HepG2 (cell line): ENCODE data around the gene TAS2R38. TPM values are rescaled to one million over a fixed set of nuclear protein-coding genes. Genes with fewer than 3 reads are reported as not detected.

Experiments used
- ATAC-seq: fragments of 200-7000 bp; cut with Tn5 transposase; 3 replicates; pipeline ENCODE4 v1.9.1; 2020; ENCODE audit warnings: mild to moderate bottlenecking, moderate library complexity
- BruUV-seq: library from RNA; stranded (reverse); fragments of 400-500 nt; replicated peaks from 2 replicates; lab custom pipeline; 2021; lab: Mats Ljungman, UMichigan
- CTCF ChIA-PET: fragments of 300-600 bp; formaldehyde crosslinking; extraction: SDS; loops from one replicate; lab custom pipeline; 2021; ENCODE audit warnings: low total read pairs, inconsistent platforms, low intra/inter-chr PET ratio; lab: Yijun Ruan, JAX
- POLR2A ChIA-PET: fragments of 350-600 bp; sonication (Branson Sonifier 250); formaldehyde crosslinking; loops from one replicate; lab custom pipeline; 2020; ENCODE audit warnings: antibody characterized with exemption, inconsistent platforms; lab: Yijun Ruan, JAX
- DNase-seq: peaks from one replicate; pipeline ENCODE4 v3.0.0-alpha.2; 2015; ENCODE audit warnings: low spot score
- FAIRE-seq: peaks from 3 replicates; lab custom pipeline; 2011; peaks lifted over from hg19 to GRCh38; lab: Jason Lieb, UNC
- H2AFZ ChIP-seq: one replicate; pipeline ENCODE4 v1.6.1; 2011; ENCODE audit warnings: low read length, inconsistent platforms
- H3K27ac ChIP-seq: fragments of 300-600 bp; 3 replicates; pipeline ENCODE4 v1.8.0; 2011; ENCODE audit warnings: mixed run types, mild to moderate bottlenecking, mixed read lengths, low read length, inconsistent platforms; ENCODE audit not compliant: insufficient read depth; ENCODE audit errors: extremely low read length
- H3K27me3 ChIP-seq, 2 experiments: fragments of 200-600 bp in 1 of 2; 2 replicates in 1 of 2; 3 replicates in 1 of 2; pipeline versions ENCODE4 v1.6.0 to v1.8.0; 2011; ENCODE audit warnings: low read length in 2 of 2, mild to moderate bottlenecking in 2 of 2, moderate library complexity in 2 of 2, inconsistent platforms in 1 of 2; ENCODE audit not compliant: insufficient read depth in 2 of 2, control insufficient read depth in 1 of 2
- H3K36me3 ChIP-seq, 2 experiments: fragments of 200-600 bp in 1 of 2; replicated peaks in 1 of 2; 2 replicates in 1 of 2; 3 replicates in 1 of 2; pipeline versions ENCODE4 v1.5.1 to v1.8.0; 2011; ENCODE audit warnings: low read length in 2 of 2, inconsistent platforms in 1 of 2; ENCODE audit not compliant: insufficient read depth in 2 of 2, control insufficient read depth in 1 of 2
- H3K4me1 ChIP-seq: 2 replicates; pipeline ENCODE4 v1.5.1; 2012; ENCODE audit warnings: low read length, inconsistent platforms; ENCODE audit not compliant: insufficient read depth
- H3K4me2 ChIP-seq: 2 replicates; pipeline ENCODE4 v1.6.0; 2011; ENCODE audit warnings: low read depth, low read length, inconsistent platforms
- H3K4me3 ChIP-seq, 3 experiments: fragments of 200-600 bp in 1 of 3; sonication (generic), shearing (Covaris generic) in 1 of 3; replicated peaks in 1 of 3; 2 replicates each; pipeline ENCODE4 v1.5.1; 2011 to 2016; ENCODE audit warnings: low read length in 3 of 3, inconsistent platforms in 2 of 3, low read depth in 2 of 3, mild to moderate bottlenecking in 2 of 3, control low read depth in 1 of 3, mixed read lengths in 1 of 3; ENCODE audit not compliant: insufficient read depth in 1 of 3
- H3K79me2 ChIP-seq: one replicate; pipeline ENCODE4 v1.6.1; 2011; ENCODE audit warnings: low read length, inconsistent platforms; ENCODE audit not compliant: insufficient read depth
- H3K9ac ChIP-seq: 2 replicates; pipeline ENCODE4 v1.6.0; 2011; ENCODE audit warnings: mild to moderate bottlenecking, low read depth, low read length, inconsistent platforms; ENCODE audit not compliant: insufficient read depth
- H3K9me3 ChIP-seq: 2 replicates; pipeline ENCODE4 v1.5.1; 2012; ENCODE audit warnings: mild to moderate bottlenecking, low read length
- H4K20me1 ChIP-seq: 2 replicates; pipeline ENCODE4 v1.6.0; 2011; ENCODE audit warnings: inconsistent platforms, mild to moderate bottlenecking, low read length, moderate library complexity; ENCODE audit not compliant: insufficient read depth
- HOXA5 ChIP-seq: sonication (generic); formaldehyde crosslinking; IDR thresholded peaks from 2 replicates; pipeline ENCODE4 v1.4.0; 2020; ENCODE audit warnings: missing genetic modification reagents
- LCORL ChIP-seq, 2 experiments: fragments of 450-650 bp in 1 of 2; sonication (generic) in 1 of 2; formaldehyde crosslinking in 1 of 2; IDR thresholded peaks; 2 replicates each; pipeline versions ENCODE4 v1.5.0 to v1.6.1; 2017 to 2020; ENCODE audit warnings: antibody characterized with exemption in 1 of 2, missing genetic modification reagents in 1 of 2
- MIER2 ChIP-seq: IDR thresholded peaks from 2 replicates; pipeline ENCODE4 v1.6.1; 2016; ENCODE audit warnings: missing biosample characterization, missing genetic modification reagents
- MTF2 ChIP-seq: sonication (generic); formaldehyde crosslinking; IDR thresholded peaks from 2 replicates; pipeline ENCODE4 v1.5.0; 2020; ENCODE audit warnings: missing genetic modification reagents, borderline replicate concordance
- SMAD9 ChIP-seq: sonication (generic); formaldehyde crosslinking; IDR thresholded peaks from 2 replicates; pipeline ENCODE4 v1.5.1; 2020; ENCODE audit warnings: mild to moderate bottlenecking, missing genetic modification reagents
- SNAI1 ChIP-seq: sonication (generic); formaldehyde crosslinking; IDR thresholded peaks from 2 replicates; pipeline ENCODE4 v1.5.0; 2020; ENCODE audit warnings: mild to moderate bottlenecking, missing genetic modification reagents, borderline replicate concordance
- ZC3H4 ChIP-seq: sonication (generic); formaldehyde crosslinking; IDR thresholded peaks from 2 replicates; pipeline ENCODE4 v1.4.0; 2020; ENCODE audit warnings: missing genetic modification reagents, borderline replicate concordance
- ZNF557 ChIP-seq: sonication (generic); formaldehyde crosslinking; IDR thresholded peaks from 2 replicates; pipeline ENCODE4 v1.4.0; 2020; ENCODE audit warnings: missing genetic modification reagents
- WGBS: methylation state at CpG from one replicate; pipeline ENCODE4 v1.1.6; 2017; ENCODE audit warnings: low lambda C conversion rate; 5-methylcytosine and 5-hydroxymethylcytosine counted together
- in situ Hi-C: cut with HindIII; loops from 2 replicates; pipeline ENCODE4 v1.10.0; 2017; ENCODE audit warnings: low pct_unique_long_range_greater_than_20kb; ENCODE audit not compliant: extremely low pct_ligation_motif_present
- intact Hi-C: fragments of 100-400 bp; cut with micrococcal nuclease; formaldehyde crosslinking; loops from one replicate; pipeline ENCODE4 v1.10.0; 2022; ENCODE audit not compliant: unreplicated experiment
- polyA plus RNA-seq, 8 experiments: library from polyadenylated mRNA; depleted of rRNA in 3 of 8; stranded (reverse) in 7 of 8; unstranded in 1 of 8; fragments of >200 nt; fragmentation: Illumina TruSeq in 4 of 8; extraction: Trizol in 4 of 8; gene quantifications; 2 replicates each; pipeline versions ENCODE4 v1.2.1 to v1.2.3, GENCODE V29; 2011 to 2016; ENCODE audit warnings: low read depth in 4 of 8, missing spikeins in 1 of 8, mixed read lengths in 1 of 8; ENCODE audit not compliant: insufficient read depth in 1 of 8
- total RNA-seq, 5 experiments: library from RNA; depleted of rRNA; stranded (reverse); fragments of >200 nt; fragmentation: Illumina TruSeq; extraction: Trizol; gene quantifications; 2 replicates each; pipeline ENCODE4 v1.2.3, GENCODE V29; 2016; ENCODE audit warnings: low read depth in 1 of 5
- TF ChIP-seq, protein P1 (sequence below): sonication (generic); formaldehyde crosslinking; IDR thresholded peaks from 2 replicates; pipeline ENCODE4 v1.8.1; 2023; ENCODE audit warnings: mild to moderate bottlenecking, missing genetic modification reagents
- TF ChIP-seq, protein P2 (sequence below): IDR thresholded peaks from 2 replicates; pipeline ENCODE4 v1.6.1; 2016; ENCODE audit warnings: missing genetic modification reagents, missing compliant biosample characterization
- TF ChIP-seq, protein P3 (sequence below): sonication (generic); formaldehyde crosslinking; IDR thresholded peaks from 2 replicates; pipeline ENCODE4 v1.5.0; 2020; ENCODE audit warnings: mild to moderate bottlenecking, missing genetic modification reagents, borderline replicate concordance

The TAS2R38 gene
- total and polyA plus RNA-seq, 2 of the 13 experiments (the other 11 are each of a cell fraction or from before 2014, with no cell fraction given) = not detected

DNA sequence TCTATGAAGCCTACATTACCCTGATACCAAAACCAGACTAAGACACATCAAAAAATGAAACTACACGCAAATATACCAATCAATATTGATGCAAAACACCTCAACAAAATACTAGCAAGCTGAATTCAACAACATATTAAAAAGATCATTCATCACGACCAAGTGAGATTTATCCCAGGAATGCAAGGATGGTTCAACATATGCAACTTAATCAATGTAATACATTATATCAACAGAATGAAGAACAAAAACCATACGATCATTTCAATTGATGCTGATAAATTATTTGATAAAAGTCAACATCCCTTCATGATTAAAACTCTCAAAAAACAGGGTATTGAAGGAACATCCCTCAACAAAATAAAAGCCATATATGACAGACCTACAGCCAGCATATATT is 32.5 kb downstream of the TAS2R38 start:
- Histone ChIP-seq H3K4me2 (no peak overlapping the region), H3K27me3 (no peaks in the 10 kb centered on the region), H3K9me3 (peaks cover 12% of the 10 kb centered on the region), H3K79me2 (no peaks in the 10 kb centered on the region), H4K20me1 (no peaks in the 10 kb centered on the region), H3K4me3 (no peak overlapping the region), H2AFZ (no peak overlapping the region), H3K36me3 (no peaks in the 10 kb centered on the region), H3K9ac (no peak overlapping the region), H3K4me1 (no peaks in the 10 kb centered on the region), H3K27ac (no peak overlapping the region)
- TF ChIP-seq MTF2 (no peak), HOXA5 (no peak), ZNF557 (CRISPR knock-in tag) (no peak), ZC3H4 (CRISPR knock-in tag) (no peak), LCORL (IDR thresholded peaks at IDR 0.05) (no peak), LCORL (CRISPR knock-in tag; IDR thresholded peaks at IDR 0.05) (no peak), SMAD9 (CRISPR knock-in tag) (no peak), MIER2 (CRISPR knock-in tag) (no peak), SNAI1 (CRISPR knock-in tag) (no peak)
- TF ChIP-seq, protein P1, sequence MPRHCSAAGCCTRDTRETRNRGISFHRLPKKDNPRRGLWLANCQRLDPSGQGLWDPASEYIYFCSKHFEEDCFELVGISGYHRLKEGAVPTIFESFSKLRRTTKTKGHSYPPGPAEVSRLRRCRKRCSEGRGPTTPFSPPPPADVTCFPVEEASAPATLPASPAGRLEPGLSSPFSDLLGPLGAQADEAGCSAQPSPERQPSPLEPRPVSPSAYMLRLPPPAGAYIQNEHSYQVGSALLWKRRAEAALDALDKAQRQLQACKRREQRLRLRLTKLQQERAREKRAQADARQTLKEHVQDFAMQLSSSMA (CRISPR knock-in tag) = no peak
- TF ChIP-seq, protein P2, sequence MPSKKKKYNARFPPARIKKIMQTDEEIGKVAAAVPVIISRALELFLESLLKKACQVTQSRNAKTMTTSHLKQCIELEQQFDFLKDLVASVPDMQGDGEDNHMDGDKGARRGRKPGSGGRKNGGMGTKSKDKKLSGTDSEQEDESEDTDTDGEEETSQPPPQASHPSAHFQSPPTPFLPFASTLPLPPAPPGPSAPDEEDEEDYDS (CRISPR knock-in tag) = no peak
- TF ChIP-seq, protein P3, sequence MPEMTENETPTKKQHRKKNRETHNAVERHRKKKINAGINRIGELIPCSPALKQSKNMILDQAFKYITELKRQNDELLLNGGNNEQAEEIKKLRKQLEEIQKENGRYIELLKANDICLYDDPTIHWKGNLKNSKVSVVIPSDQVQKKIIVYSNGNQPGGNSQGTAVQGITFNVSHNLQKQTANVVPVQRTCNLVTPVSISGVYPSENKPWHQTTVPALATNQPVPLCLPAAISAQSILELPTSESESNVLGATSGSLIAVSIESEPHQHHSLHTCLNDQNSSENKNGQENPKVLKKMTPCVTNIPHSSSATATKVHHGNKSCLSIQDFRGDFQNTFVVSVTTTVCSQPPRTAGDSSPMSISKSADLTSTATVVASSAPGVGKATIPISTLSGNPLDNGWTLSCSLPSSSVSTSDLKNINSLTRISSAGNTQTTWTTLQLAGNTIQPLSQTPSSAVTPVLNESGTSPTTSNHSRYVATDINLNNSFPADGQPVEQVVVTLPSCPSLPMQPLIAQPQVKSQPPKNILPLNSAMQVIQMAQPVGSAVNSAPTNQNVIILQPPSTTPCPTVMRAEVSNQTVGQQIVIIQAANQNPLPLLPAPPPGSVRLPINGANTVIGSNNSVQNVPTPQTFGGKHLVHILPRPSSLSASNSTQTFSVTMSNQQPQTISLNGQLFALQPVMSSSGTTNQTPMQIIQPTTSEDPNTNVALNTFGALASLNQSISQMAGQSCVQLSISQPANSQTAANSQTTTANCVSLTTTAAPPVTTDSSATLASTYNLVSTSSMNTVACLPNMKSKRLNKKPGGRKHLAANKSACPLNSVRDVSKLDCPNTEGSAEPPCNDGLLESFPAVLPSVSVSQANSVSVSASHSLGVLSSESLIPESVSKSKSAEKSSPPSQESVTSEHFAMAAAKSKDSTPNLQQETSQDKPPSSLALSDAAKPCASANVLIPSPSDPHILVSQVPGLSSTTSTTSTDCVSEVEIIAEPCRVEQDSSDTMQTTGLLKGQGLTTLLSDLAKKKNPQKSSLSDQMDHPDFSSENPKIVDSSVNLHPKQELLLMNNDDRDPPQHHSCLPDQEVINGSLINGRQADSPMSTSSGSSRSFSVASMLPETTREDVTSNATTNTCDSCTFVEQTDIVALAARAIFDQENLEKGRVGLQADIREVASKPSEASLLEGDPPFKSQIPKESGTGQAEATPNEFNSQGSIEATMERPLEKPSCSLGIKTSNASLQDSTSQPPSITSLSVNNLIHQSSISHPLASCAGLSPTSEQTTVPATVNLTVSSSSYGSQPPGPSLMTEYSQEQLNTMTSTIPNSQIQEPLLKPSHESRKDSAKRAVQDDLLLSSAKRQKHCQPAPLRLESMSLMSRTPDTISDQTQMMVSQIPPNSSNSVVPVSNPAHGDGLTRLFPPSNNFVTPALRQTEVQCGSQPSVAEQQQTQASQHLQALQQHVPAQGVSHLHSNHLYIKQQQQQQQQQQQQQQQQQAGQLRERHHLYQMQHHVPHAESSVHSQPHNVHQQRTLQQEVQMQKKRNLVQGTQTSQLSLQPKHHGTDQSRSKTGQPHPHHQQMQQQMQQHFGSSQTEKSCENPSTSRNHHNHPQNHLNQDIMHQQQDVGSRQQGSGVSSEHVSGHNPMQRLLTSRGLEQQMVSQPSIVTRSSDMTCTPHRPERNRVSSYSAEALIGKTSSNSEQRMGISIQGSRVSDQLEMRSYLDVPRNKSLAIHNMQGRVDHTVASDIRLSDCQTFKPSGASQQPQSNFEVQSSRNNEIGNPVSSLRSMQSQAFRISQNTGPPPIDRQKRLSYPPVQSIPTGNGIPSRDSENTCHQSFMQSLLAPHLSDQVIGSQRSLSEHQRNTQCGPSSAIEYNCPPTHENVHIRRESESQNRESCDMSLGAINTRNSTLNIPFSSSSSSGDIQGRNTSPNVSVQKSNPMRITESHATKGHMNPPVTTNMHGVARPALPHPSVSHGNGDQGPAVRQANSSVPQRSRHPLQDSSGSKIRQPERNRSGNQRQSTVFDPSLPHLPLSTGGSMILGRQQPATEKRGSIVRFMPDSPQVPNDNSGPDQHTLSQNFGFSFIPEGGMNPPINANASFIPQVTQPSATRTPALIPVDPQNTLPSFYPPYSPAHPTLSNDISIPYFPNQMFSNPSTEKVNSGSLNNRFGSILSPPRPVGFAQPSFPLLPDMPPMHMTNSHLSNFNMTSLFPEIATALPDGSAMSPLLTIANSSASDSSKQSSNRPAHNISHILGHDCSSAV (CRISPR knock-in tag) = no peak
- 1% methylated on average over 3 of the region's 3 CpGs for WGBS
- intact Hi-C loops (no loop called here), in situ Hi-C loops (no loop called here)
- no TSS peak for BruUV-seq
- no peak for ATAC-seq
- DNase-seq = no peak
- ChIA-PET CTCF (no interaction called here), POLR2A (no interaction called here)
- no peak for FAIRE-seq
